HepG2 (cell line): Measurements from ENCODE around the gene SRP14. TPM values are rescaled to one million over a fixed set of nuclear protein-coding genes. Genes with fewer than 3 reads are reported as not detected.

ENCODE experiments used
- ATAC-seq: fragments of 200-7000 bp; cut with Tn5 transposase; 3 replicates; pipeline ENCODE4 v1.9.1; 2020; ENCODE audit warnings: mild to moderate bottlenecking, moderate library complexity
- Bru-seq: library from RNA; stranded (reverse); fragments of 400-500 nt; gene quantifications from one replicate; lab custom pipeline; 2021; lab: Mats Ljungman, UMichigan
- BruChase-seq, 2 experiments: library from RNA; stranded (reverse); fragments of 400-500 nt; gene quantifications; one replicate each; lab custom pipeline; 2021; lab: Mats Ljungman, UMichigan
- BruUV-seq: library from RNA; stranded (reverse); fragments of 400-500 nt; replicated peaks from 2 replicates; lab custom pipeline; 2021; lab: Mats Ljungman, UMichigan
- CTCF ChIA-PET: fragments of 300-600 bp; formaldehyde crosslinking; extraction: SDS; loops from one replicate; lab custom pipeline; 2021; ENCODE audit warnings: low total read pairs, inconsistent platforms, low intra/inter-chr PET ratio; lab: Yijun Ruan, JAX
- POLR2A ChIA-PET: fragments of 350-600 bp; sonication (Branson Sonifier 250); formaldehyde crosslinking; loops from one replicate; lab custom pipeline; 2020; ENCODE audit warnings: antibody characterized with exemption, inconsistent platforms; lab: Yijun Ruan, JAX
- DNase-seq: peaks from one replicate; pipeline ENCODE4 v3.0.0-alpha.2; 2015; ENCODE audit warnings: low spot score
- FAIRE-seq: peaks from 3 replicates; lab custom pipeline; 2011; peaks lifted over from hg19 to GRCh38; lab: Jason Lieb, UNC
- H2AFZ ChIP-seq: one replicate; pipeline ENCODE4 v1.6.1; 2011; ENCODE audit warnings: low read length, inconsistent platforms
- H3K27ac ChIP-seq: fragments of 300-600 bp; 3 replicates; pipeline ENCODE4 v1.8.0; 2011; ENCODE audit warnings: mixed run types, mild to moderate bottlenecking, mixed read lengths, low read length, inconsistent platforms; ENCODE audit not compliant: insufficient read depth; ENCODE audit errors: extremely low read length
- H3K27me3 ChIP-seq, 2 experiments: fragments of 200-600 bp in 1 of 2; 2 replicates in 1 of 2; 3 replicates in 1 of 2; pipeline versions ENCODE4 v1.6.0 to v1.8.0; 2011; ENCODE audit warnings: low read length in 2 of 2, mild to moderate bottlenecking in 2 of 2, moderate library complexity in 2 of 2, inconsistent platforms in 1 of 2; ENCODE audit not compliant: insufficient read depth in 2 of 2, control insufficient read depth in 1 of 2
- H3K36me3 ChIP-seq, 2 experiments: fragments of 200-600 bp in 1 of 2; replicated peaks in 1 of 2; 2 replicates in 1 of 2; 3 replicates in 1 of 2; pipeline versions ENCODE4 v1.5.1 to v1.8.0; 2011; ENCODE audit warnings: low read length in 2 of 2, inconsistent platforms in 1 of 2; ENCODE audit not compliant: insufficient read depth in 2 of 2, control insufficient read depth in 1 of 2
- H3K4me1 ChIP-seq: 2 replicates; pipeline ENCODE4 v1.5.1; 2012; ENCODE audit warnings: low read length, inconsistent platforms; ENCODE audit not compliant: insufficient read depth
- H3K4me2 ChIP-seq: 2 replicates; pipeline ENCODE4 v1.6.0; 2011; ENCODE audit warnings: low read depth, low read length, inconsistent platforms
- H3K4me3 ChIP-seq, 3 experiments: fragments of 200-600 bp in 1 of 3; sonication (generic), shearing (Covaris generic) in 1 of 3; replicated peaks in 1 of 3; 2 replicates each; pipeline ENCODE4 v1.5.1; 2011 to 2016; ENCODE audit warnings: low read length in 3 of 3, inconsistent platforms in 2 of 3, low read depth in 2 of 3, mild to moderate bottlenecking in 2 of 3, control low read depth in 1 of 3, mixed read lengths in 1 of 3; ENCODE audit not compliant: insufficient read depth in 1 of 3
- H3K79me2 ChIP-seq: one replicate; pipeline ENCODE4 v1.6.1; 2011; ENCODE audit warnings: low read length, inconsistent platforms; ENCODE audit not compliant: insufficient read depth
- H3K9ac ChIP-seq: 2 replicates; pipeline ENCODE4 v1.6.0; 2011; ENCODE audit warnings: mild to moderate bottlenecking, low read depth, low read length, inconsistent platforms; ENCODE audit not compliant: insufficient read depth
- H3K9me3 ChIP-seq: 2 replicates; pipeline ENCODE4 v1.5.1; 2012; ENCODE audit warnings: mild to moderate bottlenecking, low read length
- H4K20me1 ChIP-seq: 2 replicates; pipeline ENCODE4 v1.6.0; 2011; ENCODE audit warnings: inconsistent platforms, mild to moderate bottlenecking, low read length, moderate library complexity; ENCODE audit not compliant: insufficient read depth
- CENPBD1 ChIP-seq: sonication (generic); formaldehyde crosslinking; IDR thresholded peaks from 2 replicates; pipeline ENCODE4 v1.8.0; 2022; ENCODE audit warnings: missing genetic modification reagents, low read depth, mild to moderate bottlenecking, borderline replicate concordance
- EZH2 ChIP-seq: conservative IDR thresholded peaks from 2 replicates; pipeline ENCODE4 v1.6.1; 2012; ENCODE audit warnings: mild to moderate bottlenecking, low read depth, low read length, moderate library complexity
- NR2C2 ChIP-seq: sonication (generic); formaldehyde crosslinking; IDR thresholded peaks from 2 replicates; pipeline ENCODE4 v1.4.0; 2020; ENCODE audit warnings: missing genetic modification reagents, mild to moderate bottlenecking, moderate library complexity, borderline replicate concordance
- ZNF318 ChIP-seq: sonication (generic); formaldehyde crosslinking; IDR thresholded peaks from 2 replicates; pipeline ENCODE4 v1.4.0; 2020; ENCODE audit warnings: mild to moderate bottlenecking, missing genetic modification reagents
- WGBS: methylation state at CpG from one replicate; pipeline ENCODE4 v1.1.6; 2017; ENCODE audit warnings: low lambda C conversion rate; 5-methylcytosine and 5-hydroxymethylcytosine counted together
- in situ Hi-C: cut with HindIII; loops from 2 replicates; pipeline ENCODE4 v1.10.0; 2017; ENCODE audit warnings: low pct_unique_long_range_greater_than_20kb; ENCODE audit not compliant: extremely low pct_ligation_motif_present
- intact Hi-C: fragments of 100-400 bp; cut with micrococcal nuclease; formaldehyde crosslinking; loops from one replicate; pipeline ENCODE4 v1.10.0; 2022; ENCODE audit not compliant: unreplicated experiment
- long read RNA-seq, 2 experiments: library from RNA in 1 of 2; library from polyadenylated mRNA in 1 of 2; stranded (forward) in 1 of 2; unstranded in 1 of 2; transcript quantifications; one replicate each; pipeline ENCODE4 v2.0.0, GENCODE V29; 2019 to 2022
- polyA minus RNA-seq, 3 experiments: library from RNA; depleted of rRNA, polyadenylated mRNA; stranded (reverse); fragments of >200 nt; gene quantifications; 2 replicates each; pipeline ENCODE4 v1.2.3, GENCODE V29; 2011; ENCODE audit warnings: low replicate concordance in 1 of 3
- polyA plus RNA-seq, 8 experiments: library from polyadenylated mRNA; depleted of rRNA in 3 of 8; stranded (reverse) in 7 of 8; unstranded in 1 of 8; fragments of >200 nt; fragmentation: Illumina TruSeq in 4 of 8; extraction: Trizol in 4 of 8; gene quantifications; 2 replicates each; pipeline versions ENCODE4 v1.2.1 to v1.2.3, GENCODE V29; 2011 to 2016; ENCODE audit warnings: low read depth in 4 of 8, missing spikeins in 1 of 8, mixed read lengths in 1 of 8; ENCODE audit not compliant: insufficient read depth in 1 of 8
- total RNA-seq, 5 experiments: library from RNA; depleted of rRNA; stranded (reverse); fragments of >200 nt; fragmentation: Illumina TruSeq; extraction: Trizol; gene quantifications; 2 replicates each; pipeline ENCODE4 v1.2.3, GENCODE V29; 2016; ENCODE audit warnings: low read depth in 1 of 5

Gene SRP14, protein sequence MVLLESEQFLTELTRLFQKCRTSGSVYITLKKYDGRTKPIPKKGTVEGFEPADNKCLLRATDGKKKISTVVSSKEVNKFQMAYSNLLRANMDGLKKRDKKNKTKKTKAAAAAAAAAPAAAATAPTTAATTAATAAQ
- total RNA-seq (2016; rRNA removed; fragmentation: Illumina TruSeq; extraction: Trizol): 208 and 346 TPM in 2 replicates
- 41.2 and 44.6 TPM in 2 replicates for total RNA-seq (2016; cell fraction: cytosol; rRNA removed; fragmentation: Illumina TruSeq; extraction: Trizol; ENCODE audit: low read depth)
- total RNA-seq (2016; cell fraction: insoluble cytoplasmic fraction; rRNA removed; fragmentation: Illumina TruSeq; extraction: Trizol): 215 and 364 TPM in 2 replicates
- 66.6 and 67.3 TPM in 2 replicates for total RNA-seq (2016; cell fraction: membrane; rRNA removed; fragmentation: Illumina TruSeq; extraction: Trizol)
- 83.4 and 83.7 TPM in 2 replicates for total RNA-seq (2016; cell fraction: nucleus; rRNA removed; fragmentation: Illumina TruSeq; extraction: Trizol)
- 257 and 356 TPM in 2 replicates for polyA plus RNA-seq (2011; rRNA removed)
- 182 and 220 TPM in 2 replicates for polyA plus RNA-seq (2011; cell fraction: cytosol; rRNA removed)
- 51.4 and 52.1 TPM in 2 replicates for polyA plus RNA-seq (2011; cell fraction: nucleus; rRNA removed)
- 184 and 206 TPM in 2 replicates for polyA plus RNA-seq (2012)
- polyA plus RNA-seq (2016; cell fraction: cytosol; fragmentation: Illumina TruSeq; extraction: Trizol; ENCODE audit: low read depth): 72.3 and 76.1 TPM in 2 replicates
- 607 and 646 TPM in 2 replicates for polyA plus RNA-seq (2016; cell fraction: insoluble cytoplasmic fraction; fragmentation: Illumina TruSeq; extraction: Trizol; ENCODE audit: low read depth)
- 102 TPM in 2 replicates for polyA plus RNA-seq (2016; cell fraction: membrane; fragmentation: Illumina TruSeq; extraction: Trizol; ENCODE audit: low read depth)
- 218 and 240 TPM in 2 replicates for polyA plus RNA-seq (2016; cell fraction: nucleus; fragmentation: Illumina TruSeq; extraction: Trizol; ENCODE audit: insufficient read depth, low read depth)
- polyA minus RNA-seq (2011; rRNA and poly(A)+ RNA removed; ENCODE audit: low replicate concordance): 39.8 and 85.1 TPM in 2 replicates
- polyA minus RNA-seq (2011; cell fraction: cytosol; rRNA and poly(A)+ RNA removed): 43.2 and 55.2 TPM in 2 replicates
- 31.1 and 41.5 TPM in 2 replicates for polyA minus RNA-seq (2011; cell fraction: nucleus; rRNA and poly(A)+ RNA removed)
- percentile 97 among the genes with signal in this experiment for Bru-seq, nascent RNA
- percentile 98 among the genes with signal in this experiment for BruChase-seq, experiment 1, labeled RNA remaining after a 6-hour chase
- BruChase-seq, experiment 2, labeled RNA remaining after a 2-hour chase: percentile 96 among the genes with signal in this experiment
- long read RNA-seq, experiment 1, transcript SRP14-201 (5 exons, 1,077 nt): major isoform, 490 of 550 reads
- long read RNA-seq, experiment 1, transcript SRP14-204 (4 exons, 780 nt): minor isoform, 15 of 550 reads
- long read RNA-seq, experiment 1, partial matches to known transcripts: 8 of 550 reads
- long read RNA-seq, experiment 1, other reads (novel, unspliced or antisense): 34 of 550 reads
- long read RNA-seq, experiment 2, transcript SRP14-204 (4 exons, 780 nt): minor isoform, 25 of 437 reads
- long read RNA-seq, experiment 2, transcript SRP14-201 (5 exons, 1,077 nt): major isoform, 327 of 437 reads
- long read RNA-seq, experiment 2, partial matches to known transcripts: 17 of 437 reads
- long read RNA-seq, experiment 2, other reads (novel, unspliced or antisense): 68 of 437 reads

DNA sequence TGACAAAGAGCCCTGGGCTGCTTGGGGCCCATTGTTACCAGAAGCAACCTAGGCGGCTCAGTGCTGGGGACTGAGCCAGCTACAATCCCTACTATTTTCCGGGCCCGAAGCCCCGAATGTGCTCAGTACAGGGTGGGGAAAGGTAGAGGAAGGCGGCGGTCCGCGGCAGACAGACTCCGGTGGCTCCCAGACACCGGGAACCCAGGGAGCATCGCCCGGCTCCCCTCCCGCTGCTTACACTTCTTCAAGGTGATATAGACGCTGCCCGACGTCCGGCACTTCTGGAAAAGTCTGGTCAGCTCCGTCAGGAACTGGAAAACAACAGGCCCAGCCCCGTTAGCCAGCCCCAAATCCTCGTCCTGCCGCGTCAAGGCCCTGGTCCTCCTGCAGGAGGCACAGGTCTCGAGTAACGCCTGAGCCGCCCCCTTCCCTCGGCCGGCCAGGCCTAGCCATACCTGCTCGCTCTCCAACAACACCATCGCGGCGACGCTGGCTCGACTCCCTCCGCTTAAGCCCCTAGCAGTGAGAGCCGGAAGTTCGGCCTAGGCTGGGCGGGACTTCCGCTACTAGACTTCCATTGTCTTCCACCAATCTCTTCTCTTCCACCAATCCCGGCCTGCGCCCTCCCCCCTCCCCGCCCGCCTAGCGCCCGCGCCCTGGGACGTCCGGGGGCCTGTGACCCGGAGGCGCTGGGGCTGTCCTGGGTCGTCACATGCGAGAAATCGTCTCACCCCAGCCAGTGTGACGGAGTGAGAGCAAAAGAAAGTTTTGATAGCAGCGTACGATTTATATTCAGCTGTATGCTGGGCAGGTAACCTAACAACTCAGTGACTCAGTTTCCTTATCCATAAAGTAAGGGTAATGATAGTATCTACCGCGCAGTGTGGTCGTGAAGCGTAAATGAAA lies at the start of gene SRP14:
Gene SRP14, minus strand, starts transcription at position 544 of the 906 bp plus-strand sequence. Its CDS starts 65 bp downstream, at position 479.
- peak; percentile 93 for ATAC-seq
- Histone ChIP-seq H3K36me3 (peaks cover 5 to 26% of the 10 kb centered on the region in 2 experiments), H3K4me2 (peak within 1 kb of the TSS; percentile 86), H3K27ac (peak within 1 kb of the TSS; percentile 86), H3K4me1 (peaks cover 34% of the 10 kb centered on the region), H3K4me3 (peak within 1 kb of the TSS; percentile 72 to 96 (median 76)), H3K27me3 (no peaks in the 10 kb centered on the region; a peak in 2 of 5 replicates), H3K9me3 (no peaks in the 10 kb centered on the region), H4K20me1 (peaks cover 7% of the 10 kb centered on the region), H2AFZ (peak within 1 kb of the TSS; percentile 42), H3K9ac (peak within 1 kb of the TSS; percentile 97), H3K79me2 (peaks cover 21% of the 10 kb centered on the region)
- ChIA-PET CTCF (interaction anchor here (1.1 kb wide), 1 partner anchor 236 kb away, joined by 3 read pairs; no protein-coding TSS in a partner anchor), POLR2A (interaction anchor here (0.6 to 4.6 kb wide), 13 partner anchors 8 to 105 kb away, joined by 3 to 60 read pairs (median 8); partner anchors contain the start of genes BMF and EIF2AK4)
- BruUV-seq: no TSS peak
- FAIRE-seq: no peak
- in situ Hi-C loops (no loop called here), intact Hi-C loops (loop anchor here (5.0 kb wide), 1 partner anchor 37 kb away; no protein-coding TSS in a partner anchor)
- under 1% methylated on average over 43 of the region's 59 CpGs for WGBS
- DNase-seq: peak; percentile 91
- TF ChIP-seq ZNF318 (CRISPR knock-in tag) (no peak), EZH2 (no peak), NR2C2 (CRISPR knock-in tag) (peak; percentile 94), CENPBD1 (CRISPR knock-in tag) (no peak)
